ENCODE measurements around the gene KMT2A. TPM values are rescaled to one million over a fixed set of nuclear protein-coding genes. Genes with fewer than 3 reads are reported as not detected.

The KMT2A gene
- total RNA-seq, 4 donors from 2014 or later, result 61.8 to 150 (median 80.1) TPM

DNA sequence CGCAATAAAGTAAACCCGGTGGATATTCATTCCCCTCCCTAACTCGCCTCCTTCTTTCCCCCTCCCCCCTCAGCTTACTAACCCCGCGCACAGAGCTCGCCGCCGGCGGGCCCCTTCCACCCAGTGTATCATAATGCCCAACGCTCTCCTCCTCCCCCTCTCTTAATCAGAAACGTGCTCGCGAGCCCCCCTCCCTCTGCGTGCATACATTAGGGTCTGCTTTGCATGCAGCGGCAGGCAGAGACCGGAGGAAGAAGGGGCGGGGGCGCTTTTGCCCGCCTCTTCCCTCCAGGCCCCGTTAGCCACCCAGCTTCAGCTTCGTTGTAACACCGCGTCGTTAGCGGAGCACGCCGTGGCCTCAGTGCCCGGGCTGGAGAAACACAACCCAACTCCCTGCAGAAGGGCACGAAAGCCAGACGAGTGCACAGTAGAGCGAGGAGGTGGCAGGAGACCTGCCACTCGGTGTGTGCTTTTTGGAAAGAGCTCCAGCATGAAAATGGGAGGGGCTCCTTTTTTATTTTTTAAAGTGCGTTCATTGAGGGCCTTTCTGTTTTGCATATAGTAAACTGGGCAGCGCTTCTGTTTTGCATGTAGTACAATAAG, 901 bp upstream of the KMT2A start:
- H3K27me3 ChIP-seq, result no peaks in the 10 kb centered on the region
- DNase-seq (ENCODE audit: low spot score in 2 of 2), result peak; percentile 72 to 79
- peaks cover 48% of the 10 kb centered on the region for H3K4me1 ChIP-seq
- under 1% methylated on average over 34 of the region's 34 CpGs for WGBS
- H3K9me3 ChIP-seq, result no peaks in the 10 kb centered on the region
- H3K27ac ChIP-seq, result peak overlapping the region; percentile 88
- no peaks in the 10 kb centered on the region for H3K36me3 ChIP-seq
- TF ChIP-seq POLR2AphosphoS5 (IDR thresholded peaks at IDR 0.05) (no peak), EP300 (IDR thresholded peaks at IDR 0.05) (no peak), POLR2A (IDR thresholded peaks at IDR 0.05) (no peak)
- TF ChIP-seq, protein P1, sequence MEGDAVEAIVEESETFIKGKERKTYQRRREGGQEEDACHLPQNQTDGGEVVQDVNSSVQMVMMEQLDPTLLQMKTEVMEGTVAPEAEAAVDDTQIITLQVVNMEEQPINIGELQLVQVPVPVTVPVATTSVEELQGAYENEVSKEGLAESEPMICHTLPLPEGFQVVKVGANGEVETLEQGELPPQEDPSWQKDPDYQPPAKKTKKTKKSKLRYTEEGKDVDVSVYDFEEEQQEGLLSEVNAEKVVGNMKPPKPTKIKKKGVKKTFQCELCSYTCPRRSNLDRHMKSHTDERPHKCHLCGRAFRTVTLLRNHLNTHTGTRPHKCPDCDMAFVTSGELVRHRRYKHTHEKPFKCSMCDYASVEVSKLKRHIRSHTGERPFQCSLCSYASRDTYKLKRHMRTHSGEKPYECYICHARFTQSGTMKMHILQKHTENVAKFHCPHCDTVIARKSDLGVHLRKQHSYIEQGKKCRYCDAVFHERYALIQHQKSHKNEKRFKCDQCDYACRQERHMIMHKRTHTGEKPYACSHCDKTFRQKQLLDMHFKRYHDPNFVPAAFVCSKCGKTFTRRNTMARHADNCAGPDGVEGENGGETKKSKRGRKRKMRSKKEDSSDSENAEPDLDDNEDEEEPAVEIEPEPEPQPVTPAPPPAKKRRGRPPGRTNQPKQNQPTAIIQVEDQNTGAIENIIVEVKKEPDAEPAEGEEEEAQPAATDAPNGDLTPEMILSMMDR (IDR thresholded peaks at IDR 0.05), result no peak
- peak overlapping the region; percentile 69 for H3K4me3 ChIP-seq

GRCh38 chr11:118436639-118437207, 431 bp downstream of the KMT2A start:
- Histone ChIP-seq H3K4me1 (peaks cover 55% of the 10 kb centered on the region), H3K27me3 (no peaks in the 10 kb centered on the region), H3K4me3 (peak overlapping the region; percentile 69), H3K27ac (peak overlapping the region; percentile 88), H3K9me3 (no peaks in the 10 kb centered on the region), H3K36me3 (no peaks in the 10 kb centered on the region)
- TF ChIP-seq EP300 (IDR thresholded peaks at IDR 0.05) (no peak), POLR2AphosphoS5 (IDR thresholded peaks at IDR 0.05) (no peak), POLR2A (IDR thresholded peaks at IDR 0.05) (no peak)
- TF ChIP-seq, protein P1 (IDR thresholded peaks at IDR 0.05), result no peak
- DNase-seq (ENCODE audit: low spot score in 2 of 2), result peak in 1 of 2 donors; percentile 72
- no CpG with 5 or more reads among the region's 55 CpGs for whole genome bisulfite sequencing

DNA sequence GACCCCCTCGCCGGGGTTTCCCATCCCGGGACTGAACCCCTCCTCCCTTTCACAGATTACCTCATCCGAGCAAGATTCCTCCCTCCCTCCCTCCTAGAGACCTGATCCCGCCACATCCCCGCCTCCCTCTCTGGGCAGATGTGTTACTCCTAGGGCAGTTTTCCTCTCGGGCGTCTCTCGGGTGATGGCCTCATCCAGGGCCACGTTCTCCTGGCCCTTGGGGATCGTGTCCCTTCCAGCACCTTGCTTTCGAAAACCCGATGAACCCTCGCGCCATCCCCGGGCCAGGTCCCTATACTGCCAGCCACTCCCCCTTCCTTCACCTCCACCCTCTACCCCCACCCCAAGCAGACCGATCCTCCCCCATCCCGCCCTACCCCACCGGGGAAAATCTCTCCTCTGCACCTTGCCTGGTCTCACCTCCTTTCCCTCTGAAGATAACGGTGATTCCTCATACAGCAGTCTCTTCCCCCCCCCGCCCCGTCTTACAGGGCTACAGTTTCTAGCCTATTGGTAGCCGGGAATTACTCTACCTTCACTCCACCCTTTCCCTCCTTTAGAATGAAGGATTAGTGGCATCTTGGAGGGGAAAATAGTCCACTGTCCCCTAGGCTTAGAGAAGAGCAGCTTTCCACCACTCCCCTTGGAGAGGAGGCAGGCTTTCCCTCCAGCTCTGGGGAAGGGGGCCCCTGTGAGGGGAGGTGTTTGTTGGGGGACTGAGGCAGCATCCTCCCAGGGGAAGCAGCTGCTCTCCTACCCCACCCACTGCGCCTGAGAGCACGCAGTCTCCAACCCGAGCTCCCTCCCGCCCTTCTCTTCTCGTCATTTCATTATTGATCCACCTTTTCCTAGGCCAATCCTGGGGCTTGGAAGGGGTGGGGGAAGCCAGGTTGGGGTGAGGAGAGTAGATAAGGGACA, 1.2 kb downstream of the KMT2A start:
- TF ChIP-seq POLR2AphosphoS5 (IDR thresholded peaks at IDR 0.05) (no peak), POLR2A (IDR thresholded peaks at IDR 0.05) (no peak), EP300 (IDR thresholded peaks at IDR 0.05) (no peak)
- TF ChIP-seq, protein P1 (IDR thresholded peaks at IDR 0.05), result no peak

GRCh38 chr11:118438314-118438931, 2.1 kb downstream of the KMT2A start:
- peaks cover 72% of the 10 kb centered on the region for H3K4me1 ChIP-seq
- under 1% methylated on average over 14 of the region's 14 CpGs for WGBS
- no peaks in the 10 kb centered on the region for H3K36me3 ChIP-seq
- peak overlapping the region; percentile 88 for H3K27ac ChIP-seq
- DNase-seq (ENCODE audit: low spot score in 2 of 2), result peak in 1 of 2 donors; percentile 65
- no peaks in the 10 kb centered on the region for H3K9me3 ChIP-seq
- peak overlapping the region; percentile 69 for H3K4me3 ChIP-seq
- H3K27me3 ChIP-seq, result no peaks in the 10 kb centered on the region
- TF ChIP-seq POLR2AphosphoS5 (IDR thresholded peaks at IDR 0.05) (no peak), EP300 (IDR thresholded peaks at IDR 0.05) (no peak), POLR2A (IDR thresholded peaks at IDR 0.05) (no peak)
- TF ChIP-seq, protein P1 (IDR thresholded peaks at IDR 0.05), result no peak

More for the DNA sequence above, 1.2 kb downstream of the KMT2A start:
- peak in 1 of 2 donors; percentile 79 for DNase-seq (ENCODE audit: low spot score in 2 of 2)
- peaks cover 62% of the 10 kb centered on the region for H3K4me1 ChIP-seq
- WGBS, result 1% methylated on average over 28 of the region's 28 CpGs
- no peaks in the 10 kb centered on the region for H3K27me3 ChIP-seq
- H3K9me3 ChIP-seq, result no peaks in the 10 kb centered on the region
- H3K27ac ChIP-seq, result peak overlapping the region; percentile 88
- peak overlapping the region; percentile 69 for H3K4me3 ChIP-seq
- H3K36me3 ChIP-seq, result no peaks in the 10 kb centered on the region

Measured in suprapubic skin (tissue), 4 donors.